ENCODE results near the gene TASL.
"Not testable (repeated sequence)": the region's sequence is repeated elsewhere in the genome, so short reads cannot be mapped to it uniquely, and the experiment has no call there.

TASL gene, protein sequence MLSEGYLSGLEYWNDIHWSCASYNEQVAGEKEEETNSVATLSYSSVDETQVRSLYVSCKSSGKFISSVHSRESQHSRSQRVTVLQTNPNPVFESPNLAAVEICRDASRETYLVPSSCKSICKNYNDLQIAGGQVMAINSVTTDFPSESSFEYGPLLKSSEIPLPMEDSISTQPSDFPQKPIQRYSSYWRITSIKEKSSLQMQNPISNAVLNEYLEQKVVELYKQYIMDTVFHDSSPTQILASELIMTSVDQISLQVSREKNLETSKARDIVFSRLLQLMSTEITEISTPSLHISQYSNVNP

DNA sequence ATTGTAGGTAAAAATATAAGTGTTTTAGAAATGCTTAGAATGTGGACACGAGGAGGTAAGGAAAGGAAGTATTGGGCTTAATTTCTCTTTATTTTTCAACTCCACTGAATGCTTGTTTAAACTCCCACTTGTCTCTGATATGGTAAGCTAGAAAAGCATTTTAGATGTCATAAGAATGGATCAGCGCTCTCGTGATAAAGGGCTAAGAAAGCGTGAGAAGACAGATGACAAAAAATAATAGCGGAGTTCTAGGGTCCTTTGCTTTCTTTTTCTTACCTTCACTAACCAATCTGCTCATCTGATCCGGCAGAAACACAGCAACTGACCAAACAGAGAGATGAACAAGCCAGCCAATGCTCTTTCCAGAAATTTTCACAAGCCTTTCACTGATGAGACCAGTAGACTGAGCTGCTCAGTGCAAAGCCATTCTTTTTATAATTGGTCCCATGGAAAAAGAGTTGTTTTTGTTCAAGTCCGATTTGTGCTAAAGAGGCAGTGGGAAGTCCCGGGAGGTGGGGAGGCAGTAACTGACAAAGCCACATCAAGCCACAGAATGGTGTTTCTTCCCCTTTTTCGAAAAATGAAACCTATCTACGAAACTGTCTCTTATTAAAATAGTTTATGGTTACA lies at the start of gene TASL:
Gene TASL (minus strand): TSS at position 405 of the 630 bp plus-strand sequence. CDS start 17,411 bp downstream, outside the sequence.
- DNase-seq: no peak
- intact Hi-C loops (cut with DNase I): no loop called here

DNA sequence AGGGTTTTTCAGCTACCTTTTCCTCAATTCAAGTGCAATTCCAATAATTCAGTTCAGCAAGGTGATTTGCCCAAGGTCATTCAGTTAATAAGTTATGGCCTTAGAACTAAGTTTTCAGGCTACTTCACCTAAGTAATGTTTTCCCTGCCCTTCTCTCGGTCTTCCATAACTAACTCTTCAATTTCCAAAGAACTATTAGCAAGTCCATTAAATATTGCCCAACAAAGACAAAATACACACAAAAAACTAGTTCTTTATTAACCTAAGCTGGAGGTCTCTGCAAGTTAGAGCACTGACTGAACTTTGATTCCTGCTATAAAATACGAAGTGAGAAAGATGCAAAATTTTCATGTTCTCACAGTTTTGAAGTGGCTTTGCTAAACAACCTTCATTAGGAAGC lies 48.8 kb upstream of the TASL start:
- intact Hi-C loops (cut with DNase I): no loop called here
- DNase-seq: no peak

DNA sequence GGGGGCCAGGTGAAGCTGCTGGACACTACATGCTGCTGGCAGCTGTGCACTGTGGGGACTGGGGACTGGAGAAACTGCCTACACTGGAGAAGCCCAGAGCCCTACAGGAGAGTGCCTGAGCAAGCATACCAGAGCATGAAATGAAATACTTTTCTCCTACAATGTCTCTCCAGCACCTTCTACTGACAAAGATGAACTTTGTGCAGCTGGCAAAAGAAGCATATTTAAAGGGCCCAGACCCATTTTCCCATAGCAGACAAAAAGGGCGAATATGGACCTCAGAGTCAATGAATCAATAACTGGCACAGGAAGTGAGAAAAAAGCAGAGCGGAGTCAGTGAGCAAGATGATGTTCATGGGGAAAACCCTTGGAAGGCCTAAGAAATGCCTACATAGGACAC lies 44.8 kb upstream of the TASL start:
- intact Hi-C loops (cut with DNase I): no loop called here
- DNase-seq: no peak

DNA sequence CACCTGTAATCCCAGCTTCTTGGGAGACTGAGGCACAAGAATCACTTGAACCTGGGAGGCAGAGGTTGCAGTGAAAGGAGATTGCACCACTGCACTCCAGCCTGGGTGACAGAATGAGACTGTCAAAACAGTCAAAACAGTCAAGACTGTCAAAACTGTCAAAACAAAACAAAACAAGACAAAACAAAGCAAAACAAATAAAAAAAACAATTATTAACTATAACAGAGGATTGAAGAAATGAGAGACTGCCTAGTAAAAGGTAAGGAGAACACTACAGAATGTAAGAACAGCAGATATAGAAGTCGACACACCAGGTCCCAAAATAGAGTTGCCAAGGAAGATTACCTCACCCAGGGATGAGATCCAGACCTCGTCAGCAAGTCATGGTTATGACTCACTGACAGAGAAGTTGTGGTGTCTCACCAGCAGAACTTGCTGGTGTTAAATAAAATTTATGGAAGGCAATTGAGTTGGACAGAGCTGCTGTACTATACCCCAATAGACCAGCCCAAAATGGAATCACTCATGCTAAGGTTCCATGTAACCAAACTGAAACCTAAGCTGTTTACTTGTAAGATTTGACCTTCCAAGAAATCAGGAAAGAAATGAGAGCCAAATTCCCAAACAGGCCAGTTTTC lies 43.5 kb upstream of the TASL start:
- peak in 14 of 42 donors; percentile 1 to 68 (median 20) for DNase-seq
- intact Hi-C loops (cut with DNase I): no loop called here

DNA sequence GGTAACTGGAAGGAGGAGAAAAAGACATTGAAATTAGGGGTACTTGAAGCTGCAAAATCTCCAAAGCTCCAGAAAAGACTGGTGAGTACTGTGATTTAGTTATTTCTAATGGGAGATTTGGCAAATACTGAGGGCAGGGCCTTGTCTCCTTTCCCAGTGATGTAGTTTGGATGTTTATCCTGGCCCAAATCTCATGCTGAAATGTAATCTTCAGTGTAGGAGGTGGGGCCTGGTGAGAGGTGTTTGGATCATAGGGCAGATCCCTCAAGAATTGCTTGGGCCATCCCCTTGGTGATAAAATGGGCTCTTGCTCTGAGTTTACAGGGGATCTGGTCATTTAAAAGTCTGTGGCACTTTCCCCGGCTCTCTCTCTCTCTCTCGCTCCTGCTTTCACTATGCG lies 42.6 kb upstream of the TASL start:
- no peak for DNase-seq
- intact Hi-C loops (cut with DNase I): no loop called here

DNA sequence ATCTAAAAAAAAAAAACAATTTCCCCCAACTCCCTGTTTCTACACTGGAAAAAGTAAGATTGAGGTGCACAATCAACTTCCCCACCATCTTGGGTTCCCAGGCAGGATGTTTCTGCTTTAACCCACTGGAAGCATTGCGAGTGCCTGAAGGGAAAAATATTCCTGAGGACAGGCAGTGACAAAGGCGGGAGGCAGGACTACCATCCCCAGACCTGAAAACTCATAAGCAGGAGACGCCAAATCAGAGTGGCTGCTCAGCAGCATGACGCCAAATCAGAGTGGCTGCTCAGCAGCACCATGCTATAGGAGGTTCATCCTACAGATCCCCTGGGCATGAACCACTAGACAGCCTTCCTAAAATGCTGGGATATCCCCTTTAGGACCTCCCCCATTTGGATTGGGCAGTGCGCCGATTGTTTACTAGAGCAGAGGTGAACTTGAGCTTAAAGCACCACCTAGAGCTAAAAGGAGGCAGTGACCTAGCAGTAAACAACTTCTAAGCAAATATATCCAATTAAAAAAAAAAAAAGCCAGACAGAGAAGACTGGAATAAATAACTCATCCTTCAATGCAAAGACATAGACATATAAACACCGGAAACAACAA lies 40.7 kb upstream of the TASL start:
- DNase-seq: no peak
- intact Hi-C loops (cut with DNase I): no loop called here

DNA sequence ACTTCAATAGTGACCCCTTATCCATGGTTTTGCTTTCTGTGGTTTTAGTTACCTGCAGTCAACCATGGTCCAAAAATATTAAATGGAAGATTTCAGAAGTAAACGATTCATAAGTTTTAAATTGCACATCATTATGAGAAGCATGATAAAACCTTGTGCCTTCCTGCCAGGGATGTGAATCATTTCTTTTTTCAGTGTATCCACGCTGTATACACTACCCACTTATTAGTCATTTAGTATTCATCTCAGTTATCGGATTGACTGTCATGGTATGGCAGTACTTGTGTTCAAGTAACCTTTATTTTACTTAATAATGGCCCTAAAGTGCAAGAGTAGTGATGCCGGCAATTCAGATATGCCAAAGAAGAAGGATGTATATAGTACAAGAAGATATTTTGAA lies 37.7 kb upstream of the TASL start:
- intact Hi-C loops (cut with DNase I): no loop called here
- no peak for DNase-seq

DNA sequence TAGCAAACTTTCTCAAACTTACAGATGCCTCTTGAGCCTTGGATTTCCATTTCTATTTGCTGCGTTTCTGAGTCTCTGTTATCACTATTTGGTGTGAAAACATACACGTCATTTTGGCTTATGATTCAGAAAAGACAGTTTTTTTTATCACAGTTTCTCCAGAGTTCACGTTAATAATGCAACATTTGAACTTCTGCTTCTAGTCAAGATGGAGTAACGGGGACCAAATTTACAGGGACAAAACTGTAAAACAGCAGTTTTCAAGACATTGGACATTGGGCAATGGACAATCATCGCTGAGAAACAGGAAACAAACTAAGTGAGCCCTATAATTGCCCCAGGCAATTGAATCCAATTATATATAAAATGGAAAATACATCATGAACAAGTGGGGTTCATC lies 36.2 kb upstream of the TASL start:
- intact Hi-C loops (cut with DNase I): no loop called here
- no peak for DNase-seq

DNA sequence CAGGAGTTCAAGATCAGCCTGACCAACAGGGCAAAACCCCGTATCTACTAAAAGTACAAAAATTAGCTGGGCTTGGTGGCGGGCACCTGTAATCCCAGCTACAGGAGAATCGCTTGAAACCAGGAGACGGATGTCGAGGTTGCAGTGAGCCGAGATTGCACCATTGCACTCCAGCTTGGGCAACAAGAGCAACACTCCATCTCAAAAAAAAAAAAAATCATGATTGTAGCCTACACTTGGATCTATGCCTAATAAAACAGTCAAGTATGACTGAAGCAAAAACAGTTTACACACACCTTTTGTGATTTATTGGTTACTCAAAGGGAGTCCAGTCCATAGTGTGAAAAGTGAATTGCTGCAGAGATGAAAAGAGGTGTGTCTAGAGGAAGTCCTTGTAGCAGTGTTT lies 34.7 kb upstream of the TASL start:
- intact Hi-C loops (cut with DNase I): no loop called here
- no peak for DNase-seq

DNA sequence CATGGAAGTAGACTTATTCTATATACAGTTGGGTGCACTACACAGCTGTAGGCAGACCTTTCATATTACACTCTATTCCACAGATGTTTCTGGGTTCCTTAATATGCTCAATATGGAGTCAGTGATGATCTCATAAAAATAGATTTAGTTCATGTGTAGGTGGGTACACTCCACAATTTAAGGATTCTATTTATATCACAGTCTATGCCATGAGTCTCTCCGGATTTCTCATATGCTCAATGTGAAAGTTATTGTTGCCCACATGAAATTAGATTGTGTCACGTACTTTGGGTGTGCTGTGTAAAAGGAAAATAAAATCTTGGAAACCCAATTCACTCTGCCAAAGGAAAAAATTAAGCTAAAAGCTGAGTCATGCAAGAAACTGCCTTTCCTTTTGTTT lies 32.5 kb upstream of the TASL start:
- intact Hi-C loops (cut with DNase I): no loop called here
- no peak for DNase-seq

DNA sequence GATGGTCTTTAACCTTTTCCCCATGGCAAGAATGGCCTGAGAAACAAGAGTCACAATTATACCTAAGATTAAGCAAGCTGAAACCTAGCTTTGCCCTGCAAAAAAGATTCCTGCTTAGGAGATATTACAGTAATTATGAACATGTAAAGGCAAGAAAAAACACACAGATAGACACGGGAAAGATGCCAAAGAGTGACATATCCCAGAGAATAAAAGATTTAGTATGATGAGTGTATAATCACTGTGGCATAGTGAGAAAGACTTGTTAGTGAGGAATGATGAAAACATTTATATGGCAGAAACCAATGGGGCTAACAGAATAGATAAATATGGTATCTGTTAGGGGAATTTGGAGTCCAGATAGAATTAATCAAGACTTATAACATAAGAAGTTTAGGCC lies 29.6 kb upstream of the TASL start:
- DNase-seq: no peak
- intact Hi-C loops (cut with DNase I): no loop called here

DNA sequence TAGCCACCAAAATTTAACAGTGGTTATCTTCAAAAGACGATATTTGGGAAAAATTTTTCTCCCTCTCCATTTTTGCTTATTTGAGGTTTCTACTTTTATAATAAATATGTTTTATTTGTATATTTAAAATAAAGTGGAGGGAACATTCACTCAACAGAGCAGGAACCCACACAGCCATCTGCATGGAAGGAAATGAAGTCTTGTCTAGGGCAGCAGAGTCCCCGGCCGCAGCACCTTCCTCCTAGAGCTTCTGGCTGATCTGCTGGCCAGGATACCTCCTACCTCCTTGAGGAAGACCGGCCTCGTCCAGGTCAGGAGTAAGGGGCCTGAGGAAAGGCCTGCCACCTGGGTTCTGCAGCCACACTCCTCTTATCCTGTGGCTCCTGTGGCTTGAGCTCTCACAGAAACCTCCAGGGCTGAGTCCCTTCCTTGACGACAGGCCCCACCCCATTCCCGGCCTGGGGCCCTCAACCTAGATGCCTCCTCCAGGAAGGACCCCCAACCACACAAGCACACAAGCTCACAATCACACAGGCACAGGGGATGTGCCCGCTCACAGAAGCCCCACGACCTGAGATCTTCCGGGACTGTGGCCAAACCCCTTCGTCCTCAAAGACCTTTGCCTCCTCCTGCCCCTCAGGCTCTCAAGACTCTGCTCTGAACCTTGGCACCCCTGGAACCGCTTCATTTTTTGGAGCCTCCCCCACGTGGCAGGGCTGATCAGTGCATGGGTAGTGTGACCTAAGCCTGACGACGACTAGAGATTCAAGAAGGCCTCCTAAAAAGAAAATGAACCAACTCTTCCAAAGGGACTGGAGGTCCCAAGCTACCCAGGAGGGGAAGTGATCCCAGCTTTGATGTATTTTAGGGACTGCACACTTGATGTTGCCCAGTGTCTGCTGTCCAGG lies 23.0 kb upstream of the TASL start:
- DNase-seq; intact Hi-C loops (cut with DNase I): not testable (repeated sequence)

DNA sequence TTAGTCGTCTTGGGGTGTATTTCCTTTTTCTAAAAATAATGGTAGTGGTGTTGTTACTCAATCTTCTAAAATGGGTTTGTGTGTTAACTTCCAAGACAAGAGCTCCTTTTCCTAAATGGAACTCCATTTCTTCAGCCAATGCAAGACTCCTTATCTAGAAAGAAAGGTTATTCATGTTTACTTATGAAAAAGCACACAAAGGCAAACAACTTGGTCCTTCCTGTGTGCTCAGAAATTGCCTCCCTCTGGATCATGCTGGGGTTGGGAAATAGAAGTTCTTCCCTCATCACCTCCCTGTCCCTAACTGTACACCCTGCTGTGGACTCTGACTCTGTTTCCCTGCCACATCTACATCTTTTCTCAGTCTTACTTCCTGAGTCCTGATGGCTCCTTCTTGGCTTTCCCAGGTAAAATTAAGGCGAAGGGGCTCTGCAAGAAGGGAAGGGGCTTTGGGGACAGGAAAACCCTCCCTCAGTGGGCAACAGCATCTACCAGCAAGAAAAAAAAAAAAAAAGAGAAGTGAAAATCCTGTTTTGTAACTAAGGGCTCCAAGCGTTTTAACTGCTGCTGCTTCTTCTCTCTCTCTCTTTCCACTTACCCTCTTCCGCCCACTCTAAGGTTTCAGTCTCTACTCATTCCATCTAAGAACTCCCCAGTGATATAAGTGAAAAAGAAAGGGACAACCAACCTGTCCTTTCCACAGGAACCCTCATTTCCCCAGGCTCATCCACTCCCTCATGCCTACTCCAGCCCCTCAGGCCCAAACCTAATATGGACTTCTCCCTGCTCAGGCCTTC lies 19.8 kb upstream of the TASL start:
- no peak for DNase-seq
- intact Hi-C loops (cut with DNase I): no loop called here

DNA sequence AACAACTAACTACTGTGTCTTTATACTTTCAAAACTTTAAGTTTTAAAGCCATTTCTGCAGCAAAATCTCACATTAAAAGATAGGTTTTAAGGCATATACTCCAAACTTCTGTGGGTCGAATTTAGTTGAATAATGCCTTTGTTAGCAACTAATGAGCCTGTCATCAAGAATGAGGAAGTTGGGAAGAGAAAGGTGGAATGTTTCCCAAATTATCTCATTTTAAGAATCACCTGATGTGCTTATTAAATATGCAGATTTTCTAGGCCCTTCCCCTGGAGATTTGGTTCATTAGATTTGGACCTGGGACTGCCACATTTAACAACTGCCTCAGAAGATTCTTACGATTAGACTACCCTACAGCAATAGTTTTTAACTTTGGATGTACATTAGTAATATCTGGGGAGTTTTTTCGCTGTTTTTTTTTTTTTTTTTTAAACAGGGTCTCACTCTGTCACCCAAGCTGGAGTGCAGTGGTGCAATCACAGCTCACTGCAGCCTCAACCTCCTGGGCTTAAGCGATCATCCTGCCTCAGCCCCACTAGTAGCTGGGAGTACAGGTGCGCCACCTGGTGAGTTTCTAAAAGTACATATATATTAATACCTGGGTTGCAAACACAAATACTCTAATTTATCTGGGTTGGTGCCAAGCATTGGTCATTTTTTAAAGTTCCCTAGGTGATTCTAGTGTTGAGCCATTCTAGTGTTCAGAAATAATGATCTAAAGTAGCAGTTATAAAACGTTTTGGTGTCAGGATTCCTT lies 16.1 kb upstream of the TASL start:
- intact Hi-C loops (cut with DNase I): no loop called here
- no peak for DNase-seq

DNA sequence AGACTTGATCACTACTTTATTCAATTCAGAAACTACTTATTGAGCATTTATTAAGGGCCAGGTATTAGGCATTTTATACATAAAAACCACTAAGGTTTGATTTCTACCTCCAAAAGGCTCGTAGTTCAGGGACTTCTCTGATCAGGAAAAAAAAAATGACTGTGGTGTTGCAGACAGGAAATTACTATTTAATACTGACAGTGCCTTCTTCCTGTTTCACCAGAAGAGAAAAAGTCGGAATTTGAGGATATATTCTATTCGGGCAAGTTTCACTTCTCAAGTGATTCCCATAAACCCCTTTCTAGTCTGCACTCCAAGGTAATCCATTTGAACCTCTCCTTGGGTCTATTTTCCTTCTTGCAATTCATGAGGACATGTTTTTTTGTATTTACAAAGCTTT lies 15.3 kb upstream of the TASL start:
- DNase-seq: no peak
- intact Hi-C loops (cut with DNase I): no loop called here

DNA sequence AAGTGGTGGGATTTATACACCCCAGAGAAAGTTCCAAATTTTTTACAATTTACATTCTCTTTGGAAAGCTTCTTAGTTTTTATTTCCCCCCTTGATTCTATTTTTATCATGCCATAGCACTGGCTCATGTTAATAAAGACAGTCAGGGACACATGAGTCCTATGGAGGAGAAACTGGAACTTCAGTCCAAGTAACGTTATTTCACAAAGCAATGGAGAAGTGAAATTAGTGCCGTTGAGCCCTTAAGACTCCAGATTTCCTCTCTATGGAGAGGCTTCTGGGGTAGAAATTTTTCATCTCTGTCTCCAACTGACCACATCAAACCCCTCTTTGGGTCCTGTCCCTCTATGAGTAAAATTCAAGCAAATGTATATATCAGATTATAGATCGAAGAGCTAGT lies 12.8 kb upstream of the TASL start:
- no peak for DNase-seq

DNA sequence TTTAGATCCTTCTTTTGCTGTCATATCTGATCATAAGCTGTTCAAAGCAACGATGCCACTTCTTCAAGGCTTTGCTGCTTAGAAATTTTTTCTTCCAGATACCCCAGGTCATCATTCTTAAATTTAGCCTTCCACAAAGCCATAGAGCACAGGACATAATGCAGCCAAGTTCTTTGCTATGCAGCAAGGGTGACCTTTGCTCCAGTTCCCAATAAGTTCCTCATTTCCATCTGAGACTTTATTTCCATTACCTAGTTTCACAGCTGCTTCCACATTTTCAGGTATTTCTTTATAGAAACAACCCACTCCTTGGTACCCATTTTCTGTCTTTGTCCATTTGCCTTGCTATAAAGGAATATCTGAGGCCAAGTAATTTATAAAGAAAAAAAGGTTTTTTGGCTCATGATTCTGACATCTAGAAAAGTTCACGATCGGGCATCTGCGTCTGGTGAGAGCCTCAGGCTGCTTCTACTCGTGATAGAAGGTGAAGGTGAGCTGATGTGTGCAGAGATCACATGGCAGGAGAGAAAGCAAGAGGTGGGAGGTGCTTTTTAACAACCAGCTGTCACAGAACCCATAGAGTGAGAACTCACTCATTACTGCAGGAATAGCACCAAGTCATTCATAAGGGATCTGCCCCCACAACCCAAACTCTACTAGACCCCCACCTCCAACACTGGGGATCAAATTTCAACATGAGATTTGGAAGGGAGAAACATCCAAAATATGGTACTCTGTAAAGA lies 11.8 kb upstream of the TASL start:
- intact Hi-C loops (cut with DNase I): no loop called here

More for the DNA sequence above, 12.8 kb upstream of the TASL start:
- intact Hi-C loops (cut with DNase I): no loop called here

More for the DNA sequence above, 11.8 kb upstream of the TASL start:
- no peak for DNase-seq

Measured in head of caudate nucleus (tissue), 42 donors.